ENCODE data around the gene TINAGL1.

DNA sequence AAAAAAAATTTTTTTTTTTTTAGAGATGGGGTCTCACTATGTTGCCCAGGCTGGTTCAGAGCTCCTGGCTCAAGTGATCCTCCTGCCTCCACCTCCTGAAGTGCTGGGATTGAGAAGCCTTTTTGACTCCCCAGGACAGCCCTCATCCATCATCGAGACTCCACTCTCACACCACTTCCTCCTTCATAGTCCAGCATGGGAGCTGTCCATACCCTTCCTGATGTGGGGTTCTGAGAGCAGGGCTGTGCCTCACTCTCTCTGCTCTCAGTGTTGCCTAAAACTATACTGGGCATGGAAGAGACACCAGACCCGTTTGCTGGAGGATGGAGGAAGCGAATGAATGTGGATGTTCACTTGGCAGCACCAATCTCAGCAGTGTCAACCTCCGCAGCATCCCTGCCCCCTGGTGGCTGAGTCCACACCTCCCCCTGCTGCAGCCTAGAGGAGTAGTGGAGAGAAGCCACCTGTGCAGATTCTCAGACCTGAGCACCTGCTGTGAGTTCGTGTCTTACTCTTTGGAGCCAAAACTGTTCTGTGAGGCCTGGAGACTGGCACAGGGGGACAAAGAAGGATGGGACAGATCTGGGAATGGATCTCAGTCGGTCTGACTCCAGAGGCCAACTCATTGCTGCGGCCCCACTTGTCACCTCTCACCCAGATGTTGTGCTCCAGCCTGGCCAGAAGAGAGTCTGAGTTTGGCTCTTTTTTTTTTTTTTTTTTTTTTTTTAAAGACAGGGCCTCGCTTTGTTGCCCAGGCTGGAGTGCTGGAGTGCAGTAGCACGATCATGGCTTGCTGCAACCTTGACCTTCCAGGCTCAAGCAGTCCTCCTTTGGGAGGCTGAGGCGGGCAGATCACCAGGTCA lies 17.7 kb downstream of the TINAGL1 start:
- TF ChIP-seq RAD21 (conservative IDR thresholded peaks at IDR 0.05 in 1 of 2, IDR thresholded peaks at IDR 0.05 in 1 of 2), result peak; percentile 80 to 87
- TF ChIP-seq, protein P1, sequence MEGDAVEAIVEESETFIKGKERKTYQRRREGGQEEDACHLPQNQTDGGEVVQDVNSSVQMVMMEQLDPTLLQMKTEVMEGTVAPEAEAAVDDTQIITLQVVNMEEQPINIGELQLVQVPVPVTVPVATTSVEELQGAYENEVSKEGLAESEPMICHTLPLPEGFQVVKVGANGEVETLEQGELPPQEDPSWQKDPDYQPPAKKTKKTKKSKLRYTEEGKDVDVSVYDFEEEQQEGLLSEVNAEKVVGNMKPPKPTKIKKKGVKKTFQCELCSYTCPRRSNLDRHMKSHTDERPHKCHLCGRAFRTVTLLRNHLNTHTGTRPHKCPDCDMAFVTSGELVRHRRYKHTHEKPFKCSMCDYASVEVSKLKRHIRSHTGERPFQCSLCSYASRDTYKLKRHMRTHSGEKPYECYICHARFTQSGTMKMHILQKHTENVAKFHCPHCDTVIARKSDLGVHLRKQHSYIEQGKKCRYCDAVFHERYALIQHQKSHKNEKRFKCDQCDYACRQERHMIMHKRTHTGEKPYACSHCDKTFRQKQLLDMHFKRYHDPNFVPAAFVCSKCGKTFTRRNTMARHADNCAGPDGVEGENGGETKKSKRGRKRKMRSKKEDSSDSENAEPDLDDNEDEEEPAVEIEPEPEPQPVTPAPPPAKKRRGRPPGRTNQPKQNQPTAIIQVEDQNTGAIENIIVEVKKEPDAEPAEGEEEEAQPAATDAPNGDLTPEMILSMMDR (IDR thresholded peaks at IDR 0.05), result peak; percentile 79
- TF ChIP-seq MYC (IDR thresholded peaks at IDR 0.05; ENCODE audit: borderline replicate concordance, low read length), result no peak
- TF ChIP-seq HDAC2 (IDR thresholded peaks at IDR 0.05), result no peak
